ENCODE data around the gene ABCC12.

Gene ABCC12

GRCh38 chr16:48136547-48137360, 19.0 kb downstream of the ABCC12 start:
- in situ Hi-C loops (cut with HindIII; ENCODE audit: low sequenced_read_pairs) = no loop called here

- in situ Hi-C loops (cut with HindIII; ENCODE audit: low sequenced_read_pairs) = no loop called here
These were observed 22.2 kb downstream of the ABCC12 start for GRCh38 chr16:48133455-48134211.

GRCh38 chr16:48132696-48133095, 23.1 kb downstream of the ABCC12 start:
- in situ Hi-C loops (cut with HindIII; ENCODE audit: low sequenced_read_pairs) = no loop called here

- in situ Hi-C loops (cut with HindIII; ENCODE audit: low sequenced_read_pairs) = no loop called here
These were observed 24.4 kb downstream of the ABCC12 start for GRCh38 chr16:48131201-48131935.

- in situ Hi-C loops (cut with HindIII; ENCODE audit: low sequenced_read_pairs) = no loop called here
These were observed 25.9 kb downstream of the ABCC12 start for GRCh38 chr16:48129926-48130325.

- in situ Hi-C loops (cut with HindIII; ENCODE audit: low sequenced_read_pairs) = no loop called here
These were observed 27.0 kb downstream of the ABCC12 start for GRCh38 chr16:48128769-48129168.

GRCh38 chr16:48126801-48127644, 28.8 kb downstream of the ABCC12 start:
- in situ Hi-C loops (cut with HindIII; ENCODE audit: low sequenced_read_pairs) = no loop called here

- in situ Hi-C loops (cut with HindIII; ENCODE audit: low sequenced_read_pairs) = no loop called here
These were observed 29.9 kb downstream of the ABCC12 start for GRCh38 chr16:48125888-48126287.

- in situ Hi-C loops (cut with HindIII; ENCODE audit: low sequenced_read_pairs) = no loop called here
These were observed 31.5 kb downstream of the ABCC12 start for GRCh38 chr16:48124266-48124665.

- in situ Hi-C loops (cut with HindIII; ENCODE audit: low sequenced_read_pairs) = no loop called here
These were observed 32.5 kb downstream of the ABCC12 start for GRCh38 chr16:48123104-48123788.

GRCh38 chr16:48121276-48121675, 34.5 kb downstream of the ABCC12 start:
- in situ Hi-C loops (cut with HindIII; ENCODE audit: low sequenced_read_pairs) = no loop called here

GRCh38 chr16:48118841-48119240, 37.0 kb downstream of the ABCC12 start:
- in situ Hi-C loops (cut with HindIII; ENCODE audit: low sequenced_read_pairs) = no loop called here

- in situ Hi-C loops (cut with HindIII; ENCODE audit: low sequenced_read_pairs) = no loop called here
These were observed 38.3 kb downstream of the ABCC12 start for GRCh38 chr16:48117217-48118105.

GRCh38 chr16:48115299-48115698, 40.5 kb downstream of the ABCC12 start:
- in situ Hi-C loops (cut with HindIII; ENCODE audit: low sequenced_read_pairs) = no loop called here

GRCh38 chr16:48114410-48114809, 41.4 kb downstream of the ABCC12 start:
- in situ Hi-C loops (cut with HindIII; ENCODE audit: low sequenced_read_pairs) = no loop called here

GRCh38 chr16:48113471-48113870, 42.3 kb downstream of the ABCC12 start:
- in situ Hi-C loops (cut with HindIII; ENCODE audit: low sequenced_read_pairs) = no loop called here

GRCh38 chr16:48113001-48113400, 42.8 kb downstream of the ABCC12 start:
- in situ Hi-C loops (cut with HindIII; ENCODE audit: low sequenced_read_pairs) = no loop called here

- in situ Hi-C loops (cut with HindIII; ENCODE audit: low sequenced_read_pairs) = no loop called here
These were observed 43.2 kb downstream of the ABCC12 start for GRCh38 chr16:48112600-48112999.

- in situ Hi-C loops (cut with HindIII; ENCODE audit: low sequenced_read_pairs) = no loop called here
These were observed 44.8 kb downstream of the ABCC12 start for GRCh38 chr16:48110982-48111381.

Data from DLD1 (cell line).